Thymus (tissue), 11 donors: Measurements from ENCODE around the gene PSMD8. TPM values are rescaled to one million over a fixed set of nuclear protein-coding genes. Genes with fewer than 3 reads are reported as not detected.
A peak's percentile ranks its signal among the peaks of the same experiment; 100 is the strongest.

Source experiments
- DNase-seq, 9 donors: peaks; one replicate each; pipeline ENCODE4 v3.0.0-alpha.2; 2013; ENCODE audit warnings: low spot score in 9 of 9, low read depth in 6 of 9, missing footprints in 1 of 9
- H3K27ac ChIP-seq, 2 donors: one replicate each; pipeline ENCODE4 v1.5.1; 2013; ENCODE audit warnings: control low read depth in 1 of 2, low read depth in 1 of 2, low read length in 1 of 2, mild to moderate bottlenecking in 1 of 2, moderate library complexity in 1 of 2
- H3K27me3 ChIP-seq, 2 donors: one replicate each; pipeline ENCODE4 v1.5.1; 2013; ENCODE audit warnings: low read length in 1 of 2; ENCODE audit not compliant: control insufficient read depth in 2 of 2, insufficient read depth in 1 of 2
- H3K36me3 ChIP-seq, 2 donors: one replicate each; pipeline ENCODE4 v1.5.1; 2013; ENCODE audit warnings: low read length in 1 of 2, mild to moderate bottlenecking in 1 of 2, moderate library complexity in 1 of 2; ENCODE audit not compliant: control insufficient read depth in 2 of 2, insufficient read depth in 2 of 2
- H3K4me1 ChIP-seq, 2 donors: one replicate each; pipeline ENCODE4 v1.5.1; 2013; ENCODE audit warnings: low read length in 2 of 2; ENCODE audit not compliant: control insufficient read depth in 2 of 2, insufficient read depth in 2 of 2
- H3K4me3 ChIP-seq, 2 donors: one replicate each; pipeline ENCODE4 v1.5.1; 2013; ENCODE audit warnings: low read length in 2 of 2, control low read depth in 1 of 2, mild to moderate bottlenecking in 1 of 2
- H3K9me3 ChIP-seq, 2 donors: one replicate each; pipeline ENCODE4 v1.5.1; 2013; ENCODE audit warnings: low read length in 1 of 2, mild to moderate bottlenecking in 1 of 2; ENCODE audit not compliant: control insufficient read depth in 2 of 2, insufficient read depth in 1 of 2
- whole genome bisulfite sequencing: extraction: QIAGEN DNeasy Blood & Tissue Kit; methylation state at CpG from one replicate; pipeline ENCODE4 v1.1.7; 2013; 5-methylcytosine and 5-hydroxymethylcytosine counted together
- polyA plus RNA-seq: library from polyadenylated mRNA; stranded (reverse); fragments of 200-250 nt; gene quantifications from one replicate; pipeline ENCODE4 v1.2.3, GENCODE V29; 2013
- total RNA-seq: library from RNA; stranded (reverse); fragments of 120-200 nt; gene quantifications from one replicate; pipeline ENCODE4 v1.2.4, GENCODE V29; 2013
- donor health status: healthy.

Gene PSMD8
- total and polyA plus RNA-seq, 2 donors: 64.5 to 169 TPM

- Histone ChIP-seq H3K27ac (no peak overlapping the region), H3K4me1 (peaks cover 0 to 3% of the 10 kb centered on the region in 2 donors), H3K4me3 (no peak overlapping the region), H3K27me3 (peaks cover 4 to 24% of the 10 kb centered on the region in 2 donors), H3K9me3 (no peaks in the 10 kb centered on the region), H3K36me3 (no peaks in the 10 kb centered on the region)
- WGBS: 95% methylated on average over 7 of the region's 7 CpGs
- DNase-seq: no peak
Observed at GRCh38 chr19:38430931-38431330, 56.6 kb downstream of the PSMD8 start.

DNA sequence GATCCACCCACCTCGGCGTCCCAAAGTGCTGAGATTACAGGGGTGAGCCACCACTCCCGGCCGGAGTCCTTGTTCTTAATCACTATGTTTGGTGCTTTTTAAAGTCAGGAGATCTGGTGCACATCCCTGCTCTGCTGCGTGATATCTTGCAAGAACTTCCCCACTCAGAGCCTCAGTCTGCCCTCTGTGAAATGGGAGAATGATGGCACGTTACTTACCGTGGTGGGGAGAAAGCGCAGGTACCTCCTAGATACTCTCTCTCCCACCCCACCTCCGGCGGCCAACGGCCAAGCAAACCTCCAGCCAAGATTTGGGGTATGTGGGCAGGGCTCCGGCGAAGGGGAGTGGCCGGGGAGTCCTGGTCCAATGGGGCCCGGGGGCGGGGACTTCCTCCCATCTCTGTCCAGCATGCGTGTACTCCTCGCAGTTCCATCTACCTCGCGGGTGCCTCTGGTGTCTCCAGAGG, 58.9 kb downstream of the PSMD8 start, which contains the start of gene RYR1:
Gene RYR1 (plus strand): TSS at position 424 of the 466 bp plus-strand sequence. CDS start 139 bp downstream, outside the sequence.
- peaks cover 4 to 23% of the 10 kb centered on the region in 2 donors for H3K27me3 ChIP-seq
- peak in 1 of 9 donors; percentile 12 for DNase-seq
- H3K36me3 ChIP-seq: no peaks in the 10 kb centered on the region
- no peak within 1 kb of the TSS for H3K27ac ChIP-seq
- H3K4me1 ChIP-seq: no peaks in the 10 kb centered on the region
- 19% methylated on average over 20 of the region's 20 CpGs for WGBS
- H3K4me3 ChIP-seq: no peak within 1 kb of the TSS
- no peaks in the 10 kb centered on the region for H3K9me3 ChIP-seq

Other genes with a start within 250 kb of the PSMD8 start
- gene DPF1, start 150.3 kb upstream of the PSMD8 start, total RNA-seq: 0.24 TPM
- 0.09 TPM for gene DPF1, start 150.3 kb upstream of the PSMD8 start, polyA plus RNA-seq
- gene PPP1R14A, start 118.2 kb upstream of the PSMD8 start, total RNA-seq: 0.52 TPM
- gene PPP1R14A, start 118.2 kb upstream of the PSMD8 start, polyA plus RNA-seq: 59.0 TPM
- 107 TPM for gene SPINT2, start 110.0 kb upstream of the PSMD8 start, total RNA-seq
- 253 TPM for gene SPINT2, start 110.0 kb upstream of the PSMD8 start, polyA plus RNA-seq
- 4.9 TPM for gene C19orf33, start 70.3 kb upstream of the PSMD8 start, total RNA-seq
- gene C19orf33, start 70.3 kb upstream of the PSMD8 start, polyA plus RNA-seq: 93.6 TPM
- gene YIF1B, start 58.6 kb upstream of the PSMD8 start, total RNA-seq: 34.2 TPM
- gene YIF1B, start 58.6 kb upstream of the PSMD8 start, polyA plus RNA-seq: 46.6 TPM
- gene KCNK6, start 54.7 kb upstream of the PSMD8 start, total RNA-seq: 3.4 TPM
- gene KCNK6, start 54.7 kb upstream of the PSMD8 start, polyA plus RNA-seq: 5.2 TPM
- 1.5 TPM for gene CATSPERG, start 38.7 kb upstream of the PSMD8 start, total RNA-seq
- 5.8 TPM for gene CATSPERG, start 38.7 kb upstream of the PSMD8 start, polyA plus RNA-seq
- gene GGN, start 13.5 kb downstream of the PSMD8 start, total RNA-seq: not detected
- gene GGN, start 13.5 kb downstream of the PSMD8 start, polyA plus RNA-seq: 0.07 TPM
- gene SPRED3, start 14.1 kb downstream of the PSMD8 start, total RNA-seq: under 0.01 TPM
- 0.27 TPM for gene SPRED3, start 14.1 kb downstream of the PSMD8 start, polyA plus RNA-seq
- 12.6 TPM for gene FAM98C, start 28.5 kb downstream of the PSMD8 start, total RNA-seq
- gene FAM98C, start 28.5 kb downstream of the PSMD8 start, polyA plus RNA-seq: 22.0 TPM
- 1.1 TPM for gene RASGRP4, start 51.6 kb downstream of the PSMD8 start, total RNA-seq
- 1.7 TPM for gene RASGRP4, start 51.6 kb downstream of the PSMD8 start, polyA plus RNA-seq
- 1.1 TPM for gene RYR1, start 59.1 kb downstream of the PSMD8 start, total RNA-seq
- 1.8 TPM for gene RYR1, start 59.1 kb downstream of the PSMD8 start, polyA plus RNA-seq
- 24.6 TPM for gene MAP4K1, start 243.4 kb downstream of the PSMD8 start, total RNA-seq
- 82.9 TPM for gene MAP4K1, start 243.4 kb downstream of the PSMD8 start, polyA plus RNA-seq
- 317 TPM for gene EIF3K, start 244.6 kb downstream of the PSMD8 start, total RNA-seq
- 268 TPM for gene EIF3K, start 244.6 kb downstream of the PSMD8 start, polyA plus RNA-seq